Thyroid gland (tissue), 4 donors: ENCODE data around the gene CELF5.

Experiments used
- POLR2A ChIP-seq, 2 donors: fragments of 450-650 bp; IDR thresholded peaks; one replicate each; pipeline ENCODE4 v1.6.1; 2017; ENCODE audit warnings: antibody characterized with exemption in 2 of 2, mild to moderate bottlenecking in 2 of 2, moderate library complexity in 1 of 2
- TF ChIP-seq, protein P1 (sequence below), 6 experiments: fragments of 200-600 bp in 3 of 6; fragments of 450-650 bp in 3 of 6; sonication (generic) in 3 of 6; IDR thresholded peaks; one replicate each; pipeline ENCODE4 v1.5.1; 2016 to 2019; ENCODE audit warnings: antibody characterized with exemption in 6 of 6, mild to moderate bottlenecking in 2 of 6, inconsistent platforms in 1 of 6, moderate library complexity in 1 of 6

DNA sequence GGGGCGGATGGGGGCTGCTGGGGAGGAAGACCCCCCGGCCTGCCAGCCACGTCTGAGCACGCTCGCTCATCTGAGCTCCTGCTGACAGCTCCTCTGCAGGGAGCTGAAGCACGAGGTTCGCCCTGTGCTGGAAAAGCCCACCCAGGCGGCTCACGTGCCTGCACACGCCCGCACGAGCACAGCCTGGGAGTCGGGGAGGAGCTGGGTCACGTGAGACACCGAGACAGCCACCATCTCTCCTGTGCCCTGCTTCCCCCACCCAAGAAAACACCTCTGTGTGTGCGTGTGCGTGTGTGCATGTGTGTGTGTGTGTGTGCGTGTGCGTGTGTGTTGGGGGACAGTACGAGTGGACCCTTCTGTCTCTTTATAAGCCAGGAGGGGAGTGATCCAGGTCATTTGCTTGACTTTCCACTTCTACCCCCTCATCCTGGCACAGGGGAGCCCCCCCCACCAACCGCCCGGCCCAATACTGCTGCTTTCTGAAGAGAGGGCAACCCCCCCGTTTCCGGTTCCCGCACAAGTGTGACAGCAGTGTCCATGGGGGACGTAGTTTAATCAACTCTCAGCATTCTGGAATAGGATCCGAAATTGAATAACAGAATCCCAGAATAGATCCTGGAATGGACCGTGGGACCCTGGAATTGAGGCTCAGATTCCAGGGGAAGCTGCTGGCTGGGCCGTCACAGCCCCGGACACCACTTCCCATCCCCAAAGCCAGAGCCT lies 42.5 kb downstream of the CELF5 start:
- no peak for TF ChIP-seq POLR2A (IDR thresholded peaks at IDR 0.05)
- TF ChIP-seq, protein P1, sequence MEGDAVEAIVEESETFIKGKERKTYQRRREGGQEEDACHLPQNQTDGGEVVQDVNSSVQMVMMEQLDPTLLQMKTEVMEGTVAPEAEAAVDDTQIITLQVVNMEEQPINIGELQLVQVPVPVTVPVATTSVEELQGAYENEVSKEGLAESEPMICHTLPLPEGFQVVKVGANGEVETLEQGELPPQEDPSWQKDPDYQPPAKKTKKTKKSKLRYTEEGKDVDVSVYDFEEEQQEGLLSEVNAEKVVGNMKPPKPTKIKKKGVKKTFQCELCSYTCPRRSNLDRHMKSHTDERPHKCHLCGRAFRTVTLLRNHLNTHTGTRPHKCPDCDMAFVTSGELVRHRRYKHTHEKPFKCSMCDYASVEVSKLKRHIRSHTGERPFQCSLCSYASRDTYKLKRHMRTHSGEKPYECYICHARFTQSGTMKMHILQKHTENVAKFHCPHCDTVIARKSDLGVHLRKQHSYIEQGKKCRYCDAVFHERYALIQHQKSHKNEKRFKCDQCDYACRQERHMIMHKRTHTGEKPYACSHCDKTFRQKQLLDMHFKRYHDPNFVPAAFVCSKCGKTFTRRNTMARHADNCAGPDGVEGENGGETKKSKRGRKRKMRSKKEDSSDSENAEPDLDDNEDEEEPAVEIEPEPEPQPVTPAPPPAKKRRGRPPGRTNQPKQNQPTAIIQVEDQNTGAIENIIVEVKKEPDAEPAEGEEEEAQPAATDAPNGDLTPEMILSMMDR (IDR thresholded peaks at IDR 0.05), result no peak
